AG04450 (cell line): Measurements from ENCODE around the gene LIPG. TPM values are rescaled to one million over a fixed set of nuclear protein-coding genes. Genes with fewer than 3 reads are reported as not detected.
"Not testable (repeated sequence)": the region's sequence is repeated elsewhere in the genome, so short reads cannot be mapped to it uniquely, and the experiment has no call there.

Experiments
- CTCF ChIA-PET: fragments of 300-600, 350-600 bp; formaldehyde crosslinking; extraction: SDS; loops from one replicate; lab custom pipeline; 2022; ENCODE audit warnings: antibody characterized with exemption, inconsistent platforms; lab: Charles Lee
- POLR2A ChIA-PET: fragments of 350-600 bp; formaldehyde crosslinking; extraction: SDS; loops from one replicate; lab custom pipeline; 2021; ENCODE audit warnings: antibody characterized with exemption, inconsistent platforms; lab: Yijun Ruan, JAX
- DNase-seq: peaks from one replicate; pipeline ENCODE4 v3.0.0-alpha.2; 2011; ENCODE audit warnings: low read depth, low spot score
- H3K27ac ChIP-seq: one replicate; pipeline ENCODE4 v1.5.1; 2012; ENCODE audit warnings: low read depth, low read length, control low read depth
- H3K27me3 ChIP-seq: one replicate; pipeline ENCODE4 v1.6.0; 2012; ENCODE audit warnings: low read length; ENCODE audit not compliant: control insufficient read depth, insufficient read depth
- H3K4me3 ChIP-seq: 2 replicates; pipeline ENCODE4 v1.5.1; 2011; ENCODE audit warnings: mild to moderate bottlenecking, low read depth, low read length, control low read depth
- H3K9me3 ChIP-seq: 2 replicates; pipeline ENCODE4 v1.5.1; 2012; ENCODE audit warnings: low read length; ENCODE audit not compliant: control insufficient read depth, insufficient read depth
- CTCF ChIP-seq: IDR thresholded peaks from 2 replicates; pipeline ENCODE4 v1.5.1; 2011; ENCODE audit warnings: low read depth, low read length, control low read depth, inconsistent platforms
- polyA plus RNA-seq: library from polyadenylated mRNA; depleted of rRNA; stranded (reverse); fragments of >200 nt; gene quantifications from 2 replicates; pipeline ENCODE4 v1.2.3, GENCODE V29; 2011

LIPG gene
- polyA plus RNA-seq, 1 experiment = 0.19 TPM

GRCh38 chr18:49555641-49556040 is 6.2 kb upstream of the LIPG start:
- ChIA-PET POLR2A (no interaction called here), CTCF (interaction anchor here (0.6 to 2.5 kb wide), 2 partner anchors 304 to 774 kb away, joined by 6 to 25 read pairs; no protein-coding TSS in a partner anchor)
- no peak overlapping the region for H3K27ac ChIP-seq
- peaks cover 19% of the 10 kb centered on the region for H3K27me3 ChIP-seq
- TF ChIP-seq CTCF = no peak
- DNase-seq = no peak
- H3K9me3 ChIP-seq = no peaks in the 10 kb centered on the region; the same call in 1 of the 2 replicates
- no peak overlapping the region for H3K4me3 ChIP-seq

DNA sequence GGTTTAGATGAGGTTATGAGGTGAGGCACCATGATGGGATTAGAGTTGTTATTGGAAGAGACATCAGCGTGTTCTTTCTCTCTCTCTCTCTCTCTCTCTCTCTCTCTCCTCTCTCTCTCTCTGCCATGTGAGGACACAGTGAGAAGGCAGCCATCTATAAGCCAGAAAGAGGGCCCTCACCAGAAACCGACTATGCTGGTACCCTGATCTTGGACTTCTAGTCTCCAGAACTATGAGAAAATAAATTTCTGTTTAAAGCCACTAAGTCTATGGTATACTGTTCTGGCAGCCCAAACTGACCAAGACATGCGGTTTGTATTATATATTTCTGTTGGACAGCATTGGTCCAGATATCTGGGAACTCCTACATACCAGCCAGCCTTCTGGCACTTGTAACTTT is 3.5 kb upstream of the LIPG start:
- Histone ChIP-seq H3K27me3 (peaks cover 40% of the 10 kb centered on the region), H3K9me3 (peaks cover 6% of the 10 kb centered on the region; the same call in 1 of the 2 replicates), H3K4me3 (no peak overlapping the region), H3K27ac (no peak overlapping the region)
- CTCF ChIA-PET = interaction anchor here (0.8 to 3.8 kb wide), 10 partner anchors 10 to 302 kb away, joined by 4 to 71 read pairs (median 6); no protein-coding TSS in a partner anchor
- no peak for DNase-seq
- no peak for TF ChIP-seq CTCF
- POLR2A ChIA-PET = no interaction called here

GRCh38 chr18:49559326-49559931 is 2.4 kb upstream of the LIPG start:
- DNase-seq, POLR2A ChIA-PET: not testable (repeated sequence)
- CTCF ChIA-PET = interaction anchor here (0.6 to 3.8 kb wide), 16 partner anchors 10 to 319 kb away, joined by 3 to 71 read pairs (median 4); no protein-coding TSS in a partner anchor

DNA sequence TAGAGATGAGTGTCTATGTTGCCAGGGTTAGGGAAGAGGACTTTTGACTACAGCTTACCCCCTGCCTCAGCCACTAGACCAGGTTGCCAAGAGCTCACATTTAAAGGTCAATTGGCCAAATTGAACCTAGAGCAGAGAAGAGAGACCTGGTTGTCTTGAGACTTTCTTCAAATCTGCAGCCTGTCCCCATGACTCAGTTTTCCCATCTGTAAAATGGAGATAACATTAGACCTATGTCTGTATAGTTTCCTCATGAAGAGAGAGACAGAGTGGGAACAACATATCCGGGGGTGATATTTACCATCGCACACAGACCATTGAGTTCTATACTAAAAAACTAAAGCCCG is 1.6 kb upstream of the LIPG start:
- DNase-seq = no peak
- Histone ChIP-seq H3K27ac (no peak overlapping the region), H3K9me3 (peaks cover 6% of the 10 kb centered on the region; the same call in 1 of the 2 replicates), H3K4me3 (no peak overlapping the region), H3K27me3 (peaks cover 52% of the 10 kb centered on the region)
- ChIA-PET POLR2A (no interaction called here), CTCF (interaction anchor here (1.1 to 3.8 kb wide), 9 partner anchors 9 to 300 kb away, joined by 3 to 71 read pairs (median 9); no protein-coding TSS in a partner anchor)
- TF ChIP-seq CTCF = no peak

More at GRCh38 chr18:49559326-49559931, 2.4 kb upstream of the LIPG start:
- not testable (repeated sequence) for H3K4me3 ChIP-seq, H3K9me3 ChIP-seq, H3K27ac ChIP-seq
- H3K27me3 ChIP-seq = peaks cover 45% of the 10 kb centered on the region
- peak; percentile 67 for TF ChIP-seq CTCF

DNA sequence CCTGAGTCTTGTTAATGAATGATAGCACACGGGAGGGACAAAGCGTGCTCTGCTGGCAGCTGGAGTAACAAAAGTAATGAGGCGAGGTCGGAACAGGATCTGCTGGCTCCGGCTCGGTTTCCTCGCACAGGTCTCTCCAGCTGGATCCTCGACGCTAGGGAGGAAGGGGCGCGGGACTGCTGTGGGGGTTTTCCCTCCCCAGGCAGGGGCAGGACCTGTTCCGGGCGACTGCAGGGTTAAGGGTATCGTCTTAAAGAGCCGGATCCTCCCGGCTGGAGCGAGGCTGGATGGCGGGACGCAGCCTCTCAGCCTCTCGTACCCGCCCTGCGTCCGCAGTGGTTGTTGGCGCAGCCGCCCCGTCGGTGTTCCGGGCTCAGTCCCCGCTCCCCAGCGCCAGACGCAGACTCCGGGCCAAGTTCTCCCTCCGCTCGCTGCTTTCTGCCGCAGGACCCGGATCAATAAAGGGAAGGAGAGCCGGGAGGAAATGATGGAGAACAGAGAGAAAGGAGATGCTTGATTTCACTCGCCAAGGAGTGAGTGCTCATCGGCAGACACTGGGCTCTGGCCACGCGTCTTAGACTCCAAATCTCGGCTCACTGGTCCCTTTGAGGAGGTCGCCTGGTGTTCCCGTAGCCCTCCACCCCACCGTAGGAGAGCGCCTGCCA is 1.1 kb upstream of the LIPG start:
- no peak overlapping the region for H3K27ac ChIP-seq
- no peak for TF ChIP-seq CTCF
- CTCF ChIA-PET = interaction anchor here (1.1 to 3.8 kb wide), 7 partner anchors 9 to 299 kb away, joined by 3 to 71 read pairs (median 9); no protein-coding TSS in a partner anchor
- peaks cover 57% of the 10 kb centered on the region for H3K27me3 ChIP-seq
- POLR2A ChIA-PET = no interaction called here
- H3K4me3 ChIP-seq = peak overlapping the region; percentile 47
- peaks cover 6% of the 10 kb centered on the region; the same call in 1 of the 2 replicates for H3K9me3 ChIP-seq
- no peak for DNase-seq
